Measurements from ENCODE around the gene MARF1.
"Not testable (repeated sequence)": the region's sequence is repeated elsewhere in the genome, so short reads cannot be mapped to it uniquely, and the experiment has no call there.

The MARF1 gene

GRCh38 chr16:15621889-15622288 is 21.1 kb downstream of the MARF1 start:
- no peak for DNase-seq (ENCODE audit: low spot score)

- DNase-seq (ENCODE audit: low spot score), result no peak
These were observed 21.5 kb downstream of the MARF1 start for GRCh38 chr16:15621456-15621855.

GRCh38 chr16:15620611-15621195 is 22.3 kb downstream of the MARF1 start:
- no peak for DNase-seq (ENCODE audit: low spot score)

GRCh38 chr16:15618392-15618791 is 24.6 kb downstream of the MARF1 start:
- no peak for DNase-seq (ENCODE audit: low spot score)

GRCh38 chr16:15617901-15618300 is 25.1 kb downstream of the MARF1 start:
- no peak for DNase-seq (ENCODE audit: low spot score)

- DNase-seq (ENCODE audit: low spot score), result no peak
These were observed 26.3 kb downstream of the MARF1 start for GRCh38 chr16:15616475-15617165.

- no peak for DNase-seq (ENCODE audit: low spot score)
These were observed 26.9 kb downstream of the MARF1 start for GRCh38 chr16:15616012-15616411.

- DNase-seq (ENCODE audit: low spot score), result no peak
These were observed 29.3 kb downstream of the MARF1 start for GRCh38 chr16:15613676-15614075.

- no peak for DNase-seq (ENCODE audit: low spot score)
These were observed 31.3 kb downstream of the MARF1 start for GRCh38 chr16:15611610-15612009.

- DNase-seq (ENCODE audit: low spot score), result no peak
These were observed 32.5 kb downstream of the MARF1 start for GRCh38 chr16:15610369-15610871.

GRCh38 chr16:15609286-15609649 is 33.7 kb downstream of the MARF1 start:
- no peak for DNase-seq (ENCODE audit: low spot score)

GRCh38 chr16:15608398-15609285 is 34.3 kb downstream of the MARF1 start:
- DNase-seq (ENCODE audit: low spot score), result no peak

GRCh38 chr16:15607700-15608396 is 35.1 kb downstream of the MARF1 start:
- DNase-seq (ENCODE audit: low spot score), result no peak

GRCh38 chr16:15607221-15607699 is 35.7 kb downstream of the MARF1 start:
- DNase-seq (ENCODE audit: low spot score), result not testable (repeated sequence)

GRCh38 chr16:15606518-15607220 is 36.3 kb downstream of the MARF1 start:
- no peak for DNase-seq (ENCODE audit: low spot score)

GRCh38 chr16:15605839-15606517 is 37.0 kb downstream of the MARF1 start:
- no peak for DNase-seq (ENCODE audit: low spot score)

- DNase-seq (ENCODE audit: low spot score), result no peak
These were observed 38.2 kb downstream of the MARF1 start for GRCh38 chr16:15604460-15605440.

- no peak for DNase-seq (ENCODE audit: low spot score)
These were observed 40.5 kb downstream of the MARF1 start for GRCh38 chr16:15602285-15603044.

Data from NAMALWA (cell line).